ENCODE data around the gene SMARCD1. TPM values are rescaled to one million over a fixed set of nuclear protein-coding genes. Genes with fewer than 3 reads are reported as not detected.

The SMARCD1 gene
- total RNA-seq, 2 donors from 2014 or later, result 34.2 to 52.7 TPM

DNA sequence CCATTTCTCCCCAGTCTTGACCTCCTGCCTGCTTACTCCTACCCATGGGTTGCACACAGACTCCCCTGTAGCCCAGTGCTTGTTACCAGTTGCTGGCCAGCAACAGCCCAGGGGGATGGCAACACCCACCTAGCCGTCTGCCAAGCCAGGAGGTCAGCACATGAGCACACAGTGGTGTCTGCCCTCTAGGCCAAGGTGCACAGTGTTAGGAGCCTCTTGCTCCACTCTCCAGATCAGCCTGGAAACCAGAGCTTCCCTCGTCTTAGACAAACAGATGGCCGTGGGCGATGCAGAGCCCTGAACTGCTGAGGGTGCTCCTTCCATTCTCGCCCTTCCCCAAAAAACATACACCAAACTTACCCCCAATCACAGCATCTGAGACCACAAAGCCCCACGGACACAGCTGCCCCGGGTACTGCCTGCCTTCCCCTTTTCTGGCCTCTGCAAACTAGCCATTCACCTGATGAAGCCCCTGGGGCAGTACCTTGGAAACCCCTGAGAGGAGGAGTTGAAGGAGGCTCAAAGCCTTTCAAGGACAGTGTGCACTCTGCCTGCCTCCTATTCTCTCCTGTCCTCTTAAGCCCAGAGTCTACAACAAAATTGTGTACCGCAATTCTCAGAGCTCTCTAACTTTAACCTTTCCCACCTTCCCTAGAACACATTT, 17.6 kb downstream of the SMARCD1 start:
- intact Hi-C loops (cut with DNase I), result no loop called here
- peak in 3 of 4 donors; percentile 22 to 36 (median 33) for DNase-seq
- ATAC-seq, result no peak

DNA sequence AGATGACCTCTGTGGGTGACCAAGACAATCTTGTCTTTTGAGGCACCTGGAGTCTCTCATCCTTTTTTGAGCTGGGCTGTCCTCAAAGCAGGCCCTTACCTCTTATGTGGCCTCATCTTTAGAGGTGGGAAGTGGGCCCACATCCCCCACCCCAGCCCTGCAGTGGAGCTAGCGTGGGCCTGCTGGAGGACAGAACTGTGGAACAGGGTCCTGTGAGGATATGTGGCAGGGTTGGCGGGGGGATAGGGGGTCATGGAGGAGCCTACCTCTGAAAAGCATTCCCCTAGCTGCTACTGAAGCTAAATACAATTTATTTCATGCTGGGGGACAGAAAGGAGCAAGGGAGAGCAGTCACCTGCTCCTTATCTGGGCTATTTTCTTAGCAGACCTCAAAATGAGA, 18.2 kb downstream of the SMARCD1 start:
- WGBS, 2 donors, result 89 to 90% methylated on average over 2 of the region's 2 CpGs
- TF ChIP-seq POLR2A (IDR thresholded peaks at IDR 0.05), result no peak
- TF ChIP-seq, protein P1, sequence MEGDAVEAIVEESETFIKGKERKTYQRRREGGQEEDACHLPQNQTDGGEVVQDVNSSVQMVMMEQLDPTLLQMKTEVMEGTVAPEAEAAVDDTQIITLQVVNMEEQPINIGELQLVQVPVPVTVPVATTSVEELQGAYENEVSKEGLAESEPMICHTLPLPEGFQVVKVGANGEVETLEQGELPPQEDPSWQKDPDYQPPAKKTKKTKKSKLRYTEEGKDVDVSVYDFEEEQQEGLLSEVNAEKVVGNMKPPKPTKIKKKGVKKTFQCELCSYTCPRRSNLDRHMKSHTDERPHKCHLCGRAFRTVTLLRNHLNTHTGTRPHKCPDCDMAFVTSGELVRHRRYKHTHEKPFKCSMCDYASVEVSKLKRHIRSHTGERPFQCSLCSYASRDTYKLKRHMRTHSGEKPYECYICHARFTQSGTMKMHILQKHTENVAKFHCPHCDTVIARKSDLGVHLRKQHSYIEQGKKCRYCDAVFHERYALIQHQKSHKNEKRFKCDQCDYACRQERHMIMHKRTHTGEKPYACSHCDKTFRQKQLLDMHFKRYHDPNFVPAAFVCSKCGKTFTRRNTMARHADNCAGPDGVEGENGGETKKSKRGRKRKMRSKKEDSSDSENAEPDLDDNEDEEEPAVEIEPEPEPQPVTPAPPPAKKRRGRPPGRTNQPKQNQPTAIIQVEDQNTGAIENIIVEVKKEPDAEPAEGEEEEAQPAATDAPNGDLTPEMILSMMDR (IDR thresholded peaks at IDR 0.05), result no peak
- peaks cover 16% of the 10 kb centered on the region for H3K4me1 ChIP-seq
- DNase-seq (no peak), ATAC-seq (no peak)
- no peak overlapping the region for H3K4me3 ChIP-seq
- H3K9me3 ChIP-seq, result no peaks in the 10 kb centered on the region
- no peaks in the 10 kb centered on the region for H3K27me3 ChIP-seq
- H3K36me3 ChIP-seq (replicated peaks in 1 of 2; ENCODE audit: insufficient read depth in 1 of 2, low read depth in 2 of 2), result peaks cover 12 to 13% of the 10 kb centered on the region in 2 donors
- H3K27ac ChIP-seq, result peak overlapping the region in 3 of 4 donors; percentile 40 to 48 (median 46)
- intact Hi-C loops (cut with DNase I), result no loop called here

More for the DNA sequence above, 17.6 kb downstream of the SMARCD1 start:
- Histone ChIP-seq H3K27ac (peak overlapping the region in 3 of 4 donors; percentile 40 to 48 (median 46)), H3K36me3 (replicated peaks in 1 of 2; ENCODE audit: insufficient read depth in 1 of 2, low read depth in 2 of 2) (peaks cover 12 to 19% of the 10 kb centered on the region in 2 donors), H3K27me3 (no peaks in the 10 kb centered on the region), H3K4me3 (no peak overlapping the region), H3K4me1 (peaks cover 16% of the 10 kb centered on the region), H3K9me3 (no peaks in the 10 kb centered on the region)
- TF ChIP-seq, protein P1 (IDR thresholded peaks at IDR 0.05), result no peak
- TF ChIP-seq POLR2A (IDR thresholded peaks at IDR 0.05), result no peak
- 84% methylated on average over 5 to 8 of the region's 8 CpGs for WGBS, 2 donors

DNA sequence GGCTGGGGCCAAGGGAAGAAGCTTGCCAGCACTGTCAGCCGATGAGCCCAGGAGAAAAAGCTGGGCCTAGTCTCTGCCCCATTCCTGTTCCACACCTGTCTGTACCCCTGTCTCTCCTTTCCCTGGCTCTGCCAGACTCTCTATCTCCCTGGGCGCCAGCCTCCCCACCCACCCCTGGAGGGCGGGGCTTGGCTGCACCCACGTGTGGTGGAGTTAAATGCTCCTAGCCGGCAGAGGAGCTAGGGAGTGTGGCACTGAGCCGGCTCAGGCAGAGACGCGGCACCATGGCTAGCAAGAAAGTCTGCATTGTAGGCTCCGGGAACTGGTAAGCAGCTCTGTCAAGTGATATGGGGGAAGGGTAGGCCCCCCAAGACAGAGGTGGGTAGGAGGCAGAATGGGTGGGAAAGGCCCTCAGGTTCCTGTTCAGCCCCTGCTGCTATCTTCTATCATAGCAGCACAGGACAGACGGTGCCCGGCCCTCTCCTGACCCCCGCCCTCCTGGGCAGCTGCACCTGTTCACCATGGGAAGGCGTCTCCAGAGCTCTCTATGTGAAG, 18.7 kb downstream of the SMARCD1 start, which contains the start of gene GPD1:
GPD1 (plus strand) TSS at position 242 of the 555 bp plus-strand sequence; CDS start at position 285, 43 bp downstream.
- Histone ChIP-seq H3K4me1 (peaks cover 16% of the 10 kb centered on the region), H3K4me3 (no peak within 1 kb of the TSS), H3K36me3 (replicated peaks in 1 of 2; ENCODE audit: insufficient read depth in 1 of 2, low read depth in 2 of 2) (peaks cover 8 to 9% of the 10 kb centered on the region in 2 donors), H3K27ac (peak within 1 kb of the TSS in 3 of 4 donors; percentile 40 to 48 (median 46)), H3K27me3 (no peaks in the 10 kb centered on the region), H3K9me3 (no peaks in the 10 kb centered on the region)
- intact Hi-C loops (cut with DNase I), result no loop called here
- peak; percentile 83 to 91 (median 87) for DNase-seq
- peak; percentile 99 for ATAC-seq
- peak; percentile 14 to 60 (median 53) for TF ChIP-seq POLR2A (IDR thresholded peaks at IDR 0.05)
- TF ChIP-seq, protein P1 (IDR thresholded peaks at IDR 0.05), result peak in 3 of 7 experiments; percentile 16 to 34 (median 28)
- WGBS, 2 donors, result 13 to 21% methylated on average over 9 to 13 of the region's 13 CpGs

DNA sequence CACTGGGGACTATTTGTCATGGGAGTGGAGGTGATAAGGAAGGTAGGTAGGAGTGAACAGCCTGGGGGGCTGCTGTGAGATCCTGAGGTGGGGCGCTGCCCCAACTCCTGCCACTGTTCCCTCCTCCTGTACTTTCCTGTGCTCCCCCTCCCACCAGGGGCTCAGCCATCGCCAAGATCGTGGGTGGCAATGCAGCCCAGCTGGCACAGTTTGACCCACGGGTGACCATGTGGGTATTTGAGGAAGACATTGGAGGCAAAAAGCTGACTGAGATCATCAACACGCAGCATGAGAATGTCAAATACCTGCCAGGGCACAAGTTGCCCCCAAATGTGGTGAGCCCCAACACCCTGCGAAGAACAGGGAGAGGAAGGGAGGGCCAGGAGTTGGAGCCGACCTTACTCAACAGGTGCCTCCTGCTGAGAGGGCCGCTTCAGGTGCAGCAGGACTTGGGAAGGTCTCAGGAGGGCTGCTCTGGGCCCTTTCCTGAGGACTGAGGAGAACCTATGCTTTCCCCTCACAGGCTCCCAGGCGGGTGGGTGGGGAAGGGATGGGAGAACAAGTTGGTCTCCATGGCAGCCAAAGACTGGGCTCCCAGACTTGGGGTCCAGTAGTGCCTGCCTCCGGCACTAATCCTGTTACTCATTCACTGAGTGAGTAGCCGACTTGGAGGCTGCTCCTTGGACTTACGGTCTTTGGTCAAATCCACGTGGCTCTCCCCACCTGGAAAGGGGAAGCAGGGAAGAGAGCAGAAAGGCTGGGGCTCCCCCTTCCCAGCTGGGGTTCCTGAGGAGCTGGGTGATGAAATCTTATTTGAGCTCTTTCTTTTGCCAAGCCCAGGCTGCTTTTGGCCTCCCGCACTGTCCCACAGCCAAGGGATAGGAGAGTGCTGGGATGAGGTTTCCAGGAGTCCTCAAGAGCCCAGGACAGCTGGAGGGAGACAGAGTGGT, 19.6 kb downstream of the SMARCD1 start:
- H3K4me1 ChIP-seq, result peaks cover 23% of the 10 kb centered on the region
- H3K4me3 ChIP-seq, result no peak overlapping the region
- ATAC-seq (no peak), DNase-seq (no peak)
- H3K27me3 ChIP-seq, result no peaks in the 10 kb centered on the region
- H3K9me3 ChIP-seq, result no peaks in the 10 kb centered on the region
- peaks cover 0 to under 1% of the 10 kb centered on the region in 2 donors for H3K36me3 ChIP-seq (replicated peaks in 1 of 2; ENCODE audit: insufficient read depth in 1 of 2, low read depth in 2 of 2)
- TF ChIP-seq POLR2A (IDR thresholded peaks at IDR 0.05), result no peak
- TF ChIP-seq, protein P1 (IDR thresholded peaks at IDR 0.05), result no peak
- H3K27ac ChIP-seq, result peak overlapping the region in 1 of 4 donors; percentile 48
- 69 to 83% methylated on average over 10 to 14 of the region's 14 CpGs for WGBS, 2 donors
- intact Hi-C loops (cut with DNase I), result no loop called here
